ENCODE data around the gene YIPF4. TPM values are rescaled to one million over a fixed set of nuclear protein-coding genes. Genes with fewer than 3 reads are reported as not detected.
A peak's percentile ranks its signal among the peaks of the same experiment; 100 is the strongest.

YIPF4 gene
- total and polyA plus RNA-seq, 2 of the 8 experiments (the other 6 are each of a cell fraction or from before 2014, with no cell fraction given): 2.9 to 21.4 TPM

GRCh38 chr2:32357318-32358110 is 79.8 kb downstream of the YIPF4 start (continued):
- TF ChIP-seq, protein P1, sequence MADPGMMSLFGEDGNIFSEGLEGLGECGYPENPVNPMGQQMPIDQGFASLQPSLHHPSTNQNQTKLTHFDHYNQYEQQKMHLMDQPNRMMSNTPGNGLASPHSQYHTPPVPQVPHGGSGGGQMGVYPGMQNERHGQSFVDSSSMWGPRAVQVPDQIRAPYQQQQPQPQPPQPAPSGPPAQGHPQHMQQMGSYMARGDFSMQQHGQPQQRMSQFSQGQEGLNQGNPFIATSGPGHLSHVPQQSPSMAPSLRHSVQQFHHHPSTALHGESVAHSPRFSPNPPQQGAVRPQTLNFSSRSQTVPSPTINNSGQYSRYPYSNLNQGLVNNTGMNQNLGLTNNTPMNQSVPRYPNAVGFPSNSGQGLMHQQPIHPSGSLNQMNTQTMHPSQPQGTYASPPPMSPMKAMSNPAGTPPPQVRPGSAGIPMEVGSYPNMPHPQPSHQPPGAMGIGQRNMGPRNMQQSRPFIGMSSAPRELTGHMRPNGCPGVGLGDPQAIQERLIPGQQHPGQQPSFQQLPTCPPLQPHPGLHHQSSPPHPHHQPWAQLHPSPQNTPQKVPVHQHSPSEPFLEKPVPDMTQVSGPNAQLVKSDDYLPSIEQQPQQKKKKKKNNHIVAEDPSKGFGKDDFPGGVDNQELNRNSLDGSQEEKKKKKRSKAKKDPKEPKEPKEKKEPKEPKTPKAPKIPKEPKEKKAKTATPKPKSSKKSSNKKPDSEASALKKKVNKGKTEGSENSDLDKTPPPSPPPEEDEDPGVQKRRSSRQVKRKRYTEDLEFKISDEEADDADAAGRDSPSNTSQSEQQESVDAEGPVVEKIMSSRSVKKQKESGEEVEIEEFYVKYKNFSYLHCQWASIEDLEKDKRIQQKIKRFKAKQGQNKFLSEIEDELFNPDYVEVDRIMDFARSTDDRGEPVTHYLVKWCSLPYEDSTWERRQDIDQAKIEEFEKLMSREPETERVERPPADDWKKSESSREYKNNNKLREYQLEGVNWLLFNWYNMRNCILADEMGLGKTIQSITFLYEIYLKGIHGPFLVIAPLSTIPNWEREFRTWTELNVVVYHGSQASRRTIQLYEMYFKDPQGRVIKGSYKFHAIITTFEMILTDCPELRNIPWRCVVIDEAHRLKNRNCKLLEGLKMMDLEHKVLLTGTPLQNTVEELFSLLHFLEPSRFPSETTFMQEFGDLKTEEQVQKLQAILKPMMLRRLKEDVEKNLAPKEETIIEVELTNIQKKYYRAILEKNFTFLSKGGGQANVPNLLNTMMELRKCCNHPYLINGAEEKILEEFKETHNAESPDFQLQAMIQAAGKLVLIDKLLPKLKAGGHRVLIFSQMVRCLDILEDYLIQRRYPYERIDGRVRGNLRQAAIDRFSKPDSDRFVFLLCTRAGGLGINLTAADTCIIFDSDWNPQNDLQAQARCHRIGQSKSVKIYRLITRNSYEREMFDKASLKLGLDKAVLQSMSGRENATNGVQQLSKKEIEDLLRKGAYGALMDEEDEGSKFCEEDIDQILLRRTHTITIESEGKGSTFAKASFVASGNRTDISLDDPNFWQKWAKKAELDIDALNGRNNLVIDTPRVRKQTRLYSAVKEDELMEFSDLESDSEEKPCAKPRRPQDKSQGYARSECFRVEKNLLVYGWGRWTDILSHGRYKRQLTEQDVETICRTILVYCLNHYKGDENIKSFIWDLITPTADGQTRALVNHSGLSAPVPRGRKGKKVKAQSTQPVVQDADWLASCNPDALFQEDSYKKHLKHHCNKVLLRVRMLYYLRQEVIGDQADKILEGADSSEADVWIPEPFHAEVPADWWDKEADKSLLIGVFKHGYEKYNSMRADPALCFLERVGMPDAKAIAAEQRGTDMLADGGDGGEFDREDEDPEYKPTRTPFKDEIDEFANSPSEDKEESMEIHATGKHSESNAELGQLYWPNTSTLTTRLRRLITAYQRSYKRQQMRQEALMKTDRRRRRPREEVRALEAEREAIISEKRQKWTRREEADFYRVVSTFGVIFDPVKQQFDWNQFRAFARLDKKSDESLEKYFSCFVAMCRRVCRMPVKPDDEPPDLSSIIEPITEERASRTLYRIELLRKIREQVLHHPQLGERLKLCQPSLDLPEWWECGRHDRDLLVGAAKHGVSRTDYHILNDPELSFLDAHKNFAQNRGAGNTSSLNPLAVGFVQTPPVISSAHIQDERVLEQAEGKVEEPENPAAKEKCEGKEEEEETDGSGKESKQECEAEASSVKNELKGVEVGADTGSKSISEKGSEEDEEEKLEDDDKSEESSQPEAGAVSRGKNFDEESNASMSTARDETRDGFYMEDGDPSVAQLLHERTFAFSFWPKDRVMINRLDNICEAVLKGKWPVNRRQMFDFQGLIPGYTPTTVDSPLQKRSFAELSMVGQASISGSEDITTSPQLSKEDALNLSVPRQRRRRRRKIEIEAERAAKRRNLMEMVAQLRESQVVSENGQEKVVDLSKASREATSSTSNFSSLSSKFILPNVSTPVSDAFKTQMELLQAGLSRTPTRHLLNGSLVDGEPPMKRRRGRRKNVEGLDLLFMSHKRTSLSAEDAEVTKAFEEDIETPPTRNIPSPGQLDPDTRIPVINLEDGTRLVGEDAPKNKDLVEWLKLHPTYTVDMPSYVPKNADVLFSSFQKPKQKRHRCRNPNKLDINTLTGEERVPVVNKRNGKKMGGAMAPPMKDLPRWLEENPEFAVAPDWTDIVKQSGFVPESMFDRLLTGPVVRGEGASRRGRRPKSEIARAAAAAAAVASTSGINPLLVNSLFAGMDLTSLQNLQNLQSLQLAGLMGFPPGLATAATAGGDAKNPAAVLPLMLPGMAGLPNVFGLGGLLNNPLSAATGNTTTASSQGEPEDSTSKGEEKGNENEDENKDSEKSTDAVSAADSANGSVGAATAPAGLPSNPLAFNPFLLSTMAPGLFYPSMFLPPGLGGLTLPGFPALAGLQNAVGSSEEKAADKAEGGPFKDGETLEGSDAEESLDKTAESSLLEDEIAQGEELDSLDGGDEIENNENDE (IDR thresholded peaks at IDR 0.05; ENCODE audit: insufficient replicate concordance, low read length): no peak
- TF ChIP-seq RFX5 (IDR thresholded peaks at IDR 0.05; ENCODE audit: borderline replicate concordance, low read depth, low read length): no peak
- peak; percentile 69 for TF ChIP-seq KDM4A (IDR thresholded peaks at IDR 0.05; ENCODE audit: low read depth, low read length, severe bottlenecking)
- TF ChIP-seq RNF2 (IDR thresholded peaks at IDR 0.05; ENCODE audit: borderline replicate concordance, low read depth, low read length, missing control alignments, poor library complexity, severe bottlenecking): no peak
- no peak for TF ChIP-seq JUND (IDR thresholded peaks at IDR 0.05; ENCODE audit: low read length)
- TF ChIP-seq USF2 (IDR thresholded peaks at IDR 0.05; ENCODE audit: low read length): no peak
- no peak for TF ChIP-seq CBX5 (IDR thresholded peaks at IDR 0.05; ENCODE audit: low read depth, low read length)
- no peak for TF ChIP-seq SIX5 (IDR thresholded peaks at IDR 0.05; ENCODE audit: low read depth, low read length)
- TF ChIP-seq CHD1 (IDR thresholded peaks at IDR 0.05; ENCODE audit: low read depth, low read length): no peak

Measured in H1 (cell line).